Activated CD8-positive, alpha-beta memory T cell treated with anti-CD3 and anti-CD28 coated beads, Interleukin-2, amount 10 ng/mL, durations not matched to agents 7 days and 5 days (primary cell): ENCODE measurements around the gene ADCY6. TPM values are rescaled to one million over a fixed set of nuclear protein-coding genes. Genes with fewer than 3 reads are reported as not detected.

Experiments used
- ATAC-seq: fragments of 150-1000 bp; cut with Tn5 transposase; one replicate; pipeline ENCODE4 v1.10.0; 2021; ENCODE audit warnings: moderate library complexity
- CTCF ChIA-PET: fragments of 350-600 bp; sonication (Branson Sonifier 250); formaldehyde crosslinking; loops from one replicate; lab custom pipeline; 2021; ENCODE audit warnings: antibody characterized with exemption; lab: Charles Lee
- DNase-seq: peaks from one replicate; pipeline ENCODE4 v3.0.0-alpha.2; 2020
- H3K27ac Mint-ChIP-seq: one replicate; pipeline ENCODE4 v1.8.0; 2021; ENCODE audit warnings: mild to moderate bottlenecking, mixed read lengths
- H3K27me3 Mint-ChIP-seq: one replicate; pipeline ENCODE4 v1.8.0; 2021; ENCODE audit warnings: mixed read lengths
- H3K36me3 Mint-ChIP-seq: one replicate; pipeline ENCODE4 v1.8.0; 2021; ENCODE audit warnings: mild to moderate bottlenecking, mixed read lengths
- H3K4me1 Mint-ChIP-seq: one replicate; pipeline ENCODE4 v1.8.0; 2021; ENCODE audit warnings: mixed read lengths
- H3K4me3 Mint-ChIP-seq: one replicate; pipeline ENCODE4 v1.8.0; 2021; ENCODE audit warnings: mild to moderate bottlenecking, moderate library complexity, mixed read lengths
- H3K9me3 Mint-ChIP-seq: one replicate; pipeline ENCODE4 v1.8.0; 2022; ENCODE audit warnings: low read depth, mixed read lengths
- total RNA-seq, 2 experiments: library from RNA; stranded (reverse); gene quantifications; one replicate each; pipeline ENCODE4 v1.2.3, GENCODE V29; 2021

Gene ADCY6
- total RNA-seq, 2 experiments from 2014 or later, result 0.15 to 0.42 TPM

GRCh38 chr12:48789858-48790326 lies 1.0 kb upstream of the ADCY6 start:
- Mint-ChIP-seq H3K27ac (no peak overlapping the region), H3K4me3 (no peak overlapping the region), H3K9me3 (no peaks in the 10 kb centered on the region), H3K4me1 (peaks cover 4% of the 10 kb centered on the region), H3K36me3 (no peaks in the 10 kb centered on the region), H3K27me3 (peaks cover 58% of the 10 kb centered on the region)
- CTCF ChIA-PET, result interaction anchor here (0.9 to 11.4 kb wide), 3 partner anchors 24 to 36 kb away, joined by 3 to 286 read pairs (median 5); no protein-coding TSS in a partner anchor
- no peak for DNase-seq
- no peak for ATAC-seq

- Mint-ChIP-seq H3K4me1 (peaks cover 4% of the 10 kb centered on the region), H3K27me3 (peaks cover 56% of the 10 kb centered on the region), H3K27ac (no peak overlapping the region), H3K36me3 (no peaks in the 10 kb centered on the region), H3K4me3 (no peak overlapping the region), H3K9me3 (no peaks in the 10 kb centered on the region)
- no peak for DNase-seq
- CTCF ChIA-PET, result interaction anchor here (0.6 to 11.4 kb wide), 2 partner anchors 34 to 402 kb away, joined by 3 to 286 read pairs; no protein-coding TSS in a partner anchor
- ATAC-seq, result no peak
These were observed 400 bp downstream of the ADCY6 start for GRCh38 chr12:48788524-48788853.

- no peak for ATAC-seq
- no peak for DNase-seq
- H3K27ac Mint-ChIP-seq, result no peak overlapping the region
- no peaks in the 10 kb centered on the region for H3K36me3 Mint-ChIP-seq
- no peaks in the 10 kb centered on the region for H3K9me3 Mint-ChIP-seq
- CTCF ChIA-PET, result interaction anchor here (0.6 to 0.7 kb wide), 3 partner anchors 9 to 1193 kb away, joined by 3 to 5 read pairs (median 4); no protein-coding TSS in a partner anchor
- peaks cover 55% of the 10 kb centered on the region for H3K27me3 Mint-ChIP-seq
- H3K4me1 Mint-ChIP-seq, result peaks cover 4% of the 10 kb centered on the region
- no peak overlapping the region for H3K4me3 Mint-ChIP-seq
These were observed 932 bp downstream of the ADCY6 start for GRCh38 chr12:48787791-48788523.

- DNase-seq (no peak), ATAC-seq (no peak)
- CTCF ChIA-PET, result interaction anchor here (0.6 to 3.1 kb wide), 2 partner anchors 9 to 1194 kb away, joined by 4 to 15 read pairs; no protein-coding TSS in a partner anchor
- no peaks in the 10 kb centered on the region for H3K36me3 Mint-ChIP-seq
- H3K27ac Mint-ChIP-seq, result no peak overlapping the region
- H3K4me1 Mint-ChIP-seq, result peaks cover 4% of the 10 kb centered on the region
- peaks cover 55% of the 10 kb centered on the region for H3K27me3 Mint-ChIP-seq
- H3K4me3 Mint-ChIP-seq, result no peak overlapping the region
- no peaks in the 10 kb centered on the region for H3K9me3 Mint-ChIP-seq
These were observed 2.0 kb downstream of the ADCY6 start for GRCh38 chr12:48786591-48787544.

GRCh38 chr12:48783432-48783831 lies 5.5 kb downstream of the ADCY6 start:
- no peaks in the 10 kb centered on the region for H3K9me3 Mint-ChIP-seq
- peaks cover 33% of the 10 kb centered on the region for H3K27me3 Mint-ChIP-seq
- no peak for DNase-seq
- H3K27ac Mint-ChIP-seq, result no peak overlapping the region
- no peaks in the 10 kb centered on the region for H3K36me3 Mint-ChIP-seq
- CTCF ChIA-PET, result interaction anchor here (2.2 kb wide), 1 partner anchor 30 kb away, joined by 6 read pairs; no protein-coding TSS in a partner anchor
- ATAC-seq, result no peak
- H3K4me1 Mint-ChIP-seq, result peaks cover 4% of the 10 kb centered on the region
- H3K4me3 Mint-ChIP-seq, result no peak overlapping the region

- Mint-ChIP-seq H3K4me3 (no peak overlapping the region), H3K4me1 (no peaks in the 10 kb centered on the region), H3K27ac (no peak overlapping the region), H3K36me3 (no peaks in the 10 kb centered on the region), H3K9me3 (no peaks in the 10 kb centered on the region), H3K27me3 (peaks cover 26% of the 10 kb centered on the region)
- ATAC-seq, result no peak
- DNase-seq, result no peak
- CTCF ChIA-PET, result interaction anchor here (1.3 to 2.2 kb wide), 2 partner anchors 30 to 241 kb away, joined by 3 to 6 read pairs; no protein-coding TSS in a partner anchor
These were observed 6.2 kb downstream of the ADCY6 start for GRCh38 chr12:48782457-48783395.

GRCh38 chr12:48781750-48782456 lies 7.0 kb downstream of the ADCY6 start:
- H3K9me3 Mint-ChIP-seq, result no peaks in the 10 kb centered on the region
- no peak overlapping the region for H3K27ac Mint-ChIP-seq
- no peaks in the 10 kb centered on the region for H3K36me3 Mint-ChIP-seq
- no peak for ATAC-seq
- no peak for DNase-seq
- CTCF ChIA-PET, result interaction anchor here (1.3 to 2.2 kb wide), 3 partner anchors 13 to 240 kb away, joined by 3 to 12 read pairs (median 6); no protein-coding TSS in a partner anchor
- H3K27me3 Mint-ChIP-seq, result peaks cover 18% of the 10 kb centered on the region
- H3K4me1 Mint-ChIP-seq, result no peaks in the 10 kb centered on the region
- no peak overlapping the region for H3K4me3 Mint-ChIP-seq

GRCh38 chr12:48780381-48781025 lies 8.4 kb downstream of the ADCY6 start:
- H3K4me3 Mint-ChIP-seq, result no peak overlapping the region
- H3K4me1 Mint-ChIP-seq, result no peaks in the 10 kb centered on the region
- H3K9me3 Mint-ChIP-seq, result no peaks in the 10 kb centered on the region
- CTCF ChIA-PET, result interaction anchor here (2.0 to 2.4 kb wide), 3 partner anchors 15 to 34 kb away, joined by 7 to 12 read pairs (median 9); no protein-coding TSS in a partner anchor
- no peak overlapping the region for H3K27ac Mint-ChIP-seq
- H3K36me3 Mint-ChIP-seq, result no peaks in the 10 kb centered on the region
- DNase-seq (no peak), ATAC-seq (no peak)
- H3K27me3 Mint-ChIP-seq, result peaks cover 8% of the 10 kb centered on the region

- Mint-ChIP-seq H3K4me1 (no peaks in the 10 kb centered on the region), H3K36me3 (no peaks in the 10 kb centered on the region), H3K27me3 (peaks cover 4% of the 10 kb centered on the region), H3K27ac (no peak overlapping the region), H3K4me3 (no peak overlapping the region), H3K9me3 (no peaks in the 10 kb centered on the region)
- ATAC-seq (no peak), DNase-seq (no peak)
- CTCF ChIA-PET, result interaction anchor here (2.0 to 2.4 kb wide), 3 partner anchors 15 to 35 kb away, joined by 7 to 12 read pairs (median 9); no protein-coding TSS in a partner anchor
These were observed 9.0 kb downstream of the ADCY6 start for GRCh38 chr12:48779869-48780268.

GRCh38 chr12:48777501-48778400 lies 11.1 kb downstream of the ADCY6 start:
- Mint-ChIP-seq H3K27me3 (peaks cover under 1% of the 10 kb centered on the region), H3K9me3 (no peaks in the 10 kb centered on the region), H3K4me3 (no peak overlapping the region), H3K4me1 (no peaks in the 10 kb centered on the region), H3K36me3 (no peaks in the 10 kb centered on the region), H3K27ac (no peak overlapping the region)
- ATAC-seq, result no peak
- CTCF ChIA-PET, result interaction anchor here (0.9 to 1.2 kb wide), 4 partner anchors 10 to 24 kb away, joined by 3 to 5 read pairs (median 4); no protein-coding TSS in a partner anchor
- no peak for DNase-seq
